GM19328 (cell line): ENCODE results near the gene URI1.

Source experiments
- ATAC-seq: cut with Tn5 transposase; IDR thresholded peaks from one replicate; pipeline ENCODE4 v1.9.1; 2021; ENCODE audit warnings: mild to moderate bottlenecking, moderate library complexity; ENCODE audit not compliant: unreplicated experiment

The URI1 gene

GRCh38 chr19:29969891-29970290 is 27.9 kb downstream of the URI1 start:
- ATAC-seq = no peak

DNA sequence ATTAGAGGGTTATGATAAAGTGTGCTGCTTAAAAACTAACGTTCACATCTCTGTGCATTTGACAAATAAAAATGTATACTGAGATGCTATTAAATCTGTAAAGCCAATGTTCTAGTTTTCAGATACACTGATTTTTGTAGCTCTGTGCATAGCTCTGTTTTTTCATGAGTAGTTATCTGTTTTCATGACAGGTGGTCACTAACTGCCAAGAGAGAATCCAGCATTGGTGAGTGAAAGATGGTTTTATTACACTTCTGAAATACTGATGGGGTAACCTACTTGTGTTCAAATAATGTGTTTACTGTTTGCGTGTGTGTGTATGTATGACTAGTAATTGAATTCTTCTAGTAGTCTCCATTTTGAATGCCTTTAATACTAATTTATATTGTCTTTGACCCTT is 29.0 kb downstream of the URI1 start:
- no peak for ATAC-seq

- ATAC-seq = no peak
Observed at GRCh38 chr19:29971648-29972047, 29.6 kb downstream of the URI1 start.

DNA sequence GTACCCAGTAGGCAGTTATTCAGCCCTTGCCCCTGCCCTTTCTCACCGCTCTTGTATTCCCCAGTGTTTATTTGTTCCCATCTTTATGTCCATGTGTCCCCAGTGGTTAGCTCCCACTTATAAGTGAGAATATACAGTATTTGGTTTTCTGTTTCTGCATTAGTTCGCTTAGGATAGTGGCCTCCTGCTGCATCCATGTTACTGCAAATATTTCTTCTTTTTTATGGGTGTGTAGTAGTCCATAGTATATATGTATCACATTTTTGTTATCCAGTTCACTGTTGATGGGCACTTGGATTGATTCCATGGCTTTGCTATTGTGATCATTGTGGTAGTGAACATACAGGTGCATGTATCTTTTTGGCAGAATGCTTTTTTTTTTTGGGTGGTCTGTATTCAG is 32.7 kb downstream of the URI1 start:
- no peak for ATAC-seq

- ATAC-seq = no peak
Observed at GRCh38 chr19:29976151-29976943, 34.3 kb downstream of the URI1 start.

GRCh38 chr19:29978080-29978479 is 36.0 kb downstream of the URI1 start:
- no peak for ATAC-seq

DNA sequence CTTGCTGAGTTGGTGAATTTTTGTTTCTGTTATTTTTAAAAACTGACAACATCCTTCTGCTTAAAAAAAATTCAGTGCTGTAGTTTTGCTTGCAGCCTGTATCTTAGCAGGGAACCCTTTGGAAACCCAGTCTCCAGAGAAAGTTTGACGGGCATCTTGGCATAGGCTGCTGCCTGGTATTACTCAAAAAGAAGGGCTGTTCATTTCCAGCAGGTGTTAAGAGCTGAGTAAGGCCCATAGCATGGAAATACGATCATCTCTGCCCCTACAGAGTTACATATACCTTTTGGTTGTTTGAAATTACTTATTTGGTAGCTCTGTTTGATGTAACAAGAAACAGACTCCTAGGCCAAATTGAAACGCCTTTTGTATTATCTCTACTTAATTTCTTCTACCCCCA is 41.5 kb downstream of the URI1 start:
- no peak for ATAC-seq

GRCh38 chr19:29985196-29985595 is 43.2 kb downstream of the URI1 start:
- ATAC-seq = no peak

DNA sequence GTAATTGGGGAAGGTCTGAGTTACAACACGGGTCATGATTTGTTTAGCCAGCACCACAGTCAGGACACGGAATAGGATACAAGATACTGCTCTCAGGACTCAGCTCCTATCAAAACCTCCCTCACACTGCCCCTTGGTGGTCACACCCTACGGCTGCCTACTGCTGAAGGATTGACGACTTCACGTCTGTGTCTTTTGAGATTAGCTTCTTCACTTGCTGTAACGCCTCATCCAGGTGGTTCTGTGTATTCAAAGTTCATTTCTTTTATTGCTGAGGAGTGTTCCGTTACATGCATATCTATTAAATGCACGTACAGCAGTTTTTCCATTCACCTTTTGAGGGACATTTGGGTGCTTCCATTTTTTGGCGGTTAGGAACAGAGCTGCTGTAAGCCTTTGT is 46.3 kb downstream of the URI1 start:
- ATAC-seq = no peak

GRCh38 chr19:29992233-29992867 is 50.3 kb downstream of the URI1 start:
- ATAC-seq = no peak

- ATAC-seq = no peak
Observed at GRCh38 chr19:29999490-29999889, 57.5 kb downstream of the URI1 start.

- no peak for ATAC-seq
Observed at GRCh38 chr19:30000862-30001261, 58.8 kb downstream of the URI1 start.

GRCh38 chr19:30001301-30001700 is 59.3 kb downstream of the URI1 start:
- ATAC-seq = no peak

DNA sequence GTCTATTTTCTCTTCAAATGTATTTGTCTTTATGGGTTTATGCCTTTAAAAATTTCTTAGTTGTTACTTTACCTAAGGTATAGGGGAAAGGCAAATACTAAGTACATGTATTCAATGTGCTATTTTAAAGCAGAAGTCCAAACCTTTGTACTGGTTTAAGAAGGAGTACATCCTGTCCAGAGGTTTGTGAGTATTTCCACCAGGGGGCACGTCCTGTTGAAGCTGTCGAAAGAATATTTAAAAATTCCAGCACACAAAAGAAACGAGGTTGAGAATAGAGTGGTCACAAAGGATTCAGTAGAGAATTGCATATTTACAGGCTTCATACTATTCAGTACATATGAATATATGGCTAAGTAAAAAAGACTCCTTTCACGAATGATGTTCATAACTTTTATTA is 59.8 kb downstream of the URI1 start:
- ATAC-seq = no peak

DNA sequence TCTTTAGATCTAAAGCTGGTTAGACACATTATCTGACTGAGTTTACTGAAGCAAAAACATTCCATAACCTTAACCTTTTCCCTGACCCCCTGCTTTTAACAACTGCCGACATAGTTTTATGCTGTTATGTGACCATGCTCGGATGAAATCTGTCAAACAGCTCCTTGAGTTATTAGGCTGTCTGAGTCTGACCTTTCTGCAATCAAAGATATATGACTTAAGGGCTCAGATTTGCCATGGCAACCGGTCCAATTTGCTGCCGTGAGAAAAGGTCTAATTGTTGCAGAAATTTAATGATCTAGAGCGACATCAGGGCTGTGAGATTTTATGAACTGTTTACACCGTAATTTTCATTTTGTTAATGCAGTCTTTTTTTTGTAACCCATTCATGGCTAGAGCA is 61.8 kb downstream of the URI1 start:
- ATAC-seq = no peak

DNA sequence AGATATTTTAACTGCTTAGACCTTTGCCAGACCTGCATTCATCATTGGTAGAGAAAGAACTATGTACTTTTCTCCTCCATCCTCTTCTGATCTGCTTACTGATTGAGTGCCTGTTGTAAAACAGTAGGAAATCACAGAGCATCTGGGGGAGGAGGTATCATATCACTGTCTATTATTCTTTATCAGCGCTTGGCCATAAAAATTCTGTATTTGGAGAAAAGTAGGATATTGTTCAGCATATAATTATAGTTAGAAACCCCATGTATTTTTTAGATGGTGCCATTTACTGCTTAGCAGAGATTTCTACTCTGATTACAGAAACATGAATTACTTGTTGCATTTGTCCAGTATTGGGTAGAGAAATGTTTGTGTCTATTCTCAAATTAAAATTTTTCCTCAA is 62.4 kb downstream of the URI1 start:
- ATAC-seq = no peak

- ATAC-seq = no peak
Observed at GRCh38 chr19:30006207-30006606, 64.2 kb downstream of the URI1 start.

DNA sequence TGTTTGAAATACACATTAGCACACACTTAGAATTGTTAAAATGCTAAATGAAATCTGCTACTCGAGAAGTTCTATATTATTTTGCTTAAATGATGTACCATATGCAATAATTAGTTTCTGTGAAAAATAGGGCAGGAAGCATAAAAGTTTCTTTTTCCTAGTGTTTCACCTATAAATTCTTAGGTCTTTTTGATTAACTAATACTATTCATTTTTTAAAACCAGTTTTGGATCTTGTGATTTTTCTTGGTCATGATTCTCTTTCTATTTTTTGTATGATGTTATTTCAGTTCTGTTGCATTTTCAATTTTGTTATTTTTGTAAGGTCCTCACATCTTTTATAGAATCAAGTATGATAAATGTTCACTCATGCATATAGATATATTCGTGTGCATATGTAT is 66.1 kb downstream of the URI1 start:
- ATAC-seq = no peak

GRCh38 chr19:30009013-30009412 is 67.0 kb downstream of the URI1 start:
- no peak for ATAC-seq

GRCh38 chr19:30011051-30011578 is 69.1 kb downstream of the URI1 start:
- ATAC-seq = no peak

DNA sequence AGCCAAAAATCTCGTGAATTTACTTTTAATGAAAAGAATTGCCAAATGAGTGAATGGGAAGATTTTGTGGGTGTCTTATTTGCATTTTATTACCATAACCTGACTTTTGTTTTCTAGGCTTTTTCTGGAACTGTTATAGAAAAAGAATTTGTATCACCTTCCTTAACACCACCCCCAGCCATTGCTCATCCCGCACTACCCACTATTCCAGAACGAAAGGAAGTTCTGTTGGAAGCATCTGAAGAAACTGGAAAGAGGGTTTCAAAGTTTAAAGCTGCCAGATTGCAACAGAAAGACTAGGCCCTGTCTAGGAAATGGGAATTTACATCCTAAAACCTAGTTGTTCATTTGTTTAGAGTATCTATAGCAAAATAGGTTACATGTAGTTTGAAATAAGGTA is 72.7 kb downstream of the URI1 start:
- no peak for ATAC-seq

DNA sequence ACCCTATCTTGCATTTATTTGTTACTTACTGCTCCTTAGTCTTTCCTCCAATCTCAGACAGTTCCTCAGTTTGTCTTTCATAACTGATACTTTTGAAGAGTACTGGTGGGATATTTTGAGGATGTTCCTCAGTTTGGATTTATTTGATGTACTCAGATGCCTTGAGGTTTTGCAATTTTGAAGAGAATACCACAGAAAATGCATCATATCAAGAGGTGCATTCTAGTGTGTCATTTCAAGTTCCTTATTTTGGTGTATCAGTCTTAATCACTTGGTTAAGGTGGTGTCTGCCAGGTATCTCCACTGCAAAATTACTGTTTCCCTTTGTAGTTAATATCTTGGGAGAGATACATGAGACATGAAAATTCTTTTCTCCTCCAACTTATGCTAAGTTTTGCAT is 75.1 kb downstream of the URI1 start:
- ATAC-seq = no peak
